GM21447 (cell line): Measurements from ENCODE around the gene DUSP8.
A peak's percentile ranks its signal among the peaks of the same experiment; 100 is the strongest.
"Not testable (repeated sequence)": the region's sequence is repeated elsewhere in the genome, so short reads cannot be mapped to it uniquely, and the experiment has no call there.

Experiments
- ATAC-seq: cut with Tn5 transposase; IDR thresholded peaks from one replicate; pipeline ENCODE4 v1.9.1; 2021; ENCODE audit not compliant: unreplicated experiment

The DUSP8 gene

GRCh38 chr11:1572197-1573076 lies at the start of gene DUSP8:
DUSP8 (minus strand) TSS chr11:1572271; CDS start chr11:1565826, 6,445 bp downstream.
- ATAC-seq, result no peak

GRCh38 chr11:1619449-1619848 lies 47.4 kb upstream of the DUSP8 start:
- no peak for ATAC-seq

GRCh38 chr11:1618231-1618630 lies 46.2 kb upstream of the DUSP8 start:
- no peak for ATAC-seq

GRCh38 chr11:1608363-1608762 lies 36.3 kb upstream of the DUSP8 start, which contains the start of gene KRTAP5-3:
KRTAP5-3 (minus strand) TSS chr11:1608463; CDS start chr11:1608385, 78 bp downstream.
- ATAC-seq, result no peak

- ATAC-seq, result not testable (repeated sequence)
Observed at GRCh38 chr11:1607901-1608300, 35.8 kb upstream of the DUSP8 start.

GRCh38 chr11:1607156-1607845 lies 35.2 kb upstream of the DUSP8 start:
- not testable (repeated sequence) for ATAC-seq

GRCh38 chr11:1605923-1606322 lies 33.9 kb upstream of the DUSP8 start:
- ATAC-seq, result peak; percentile 94

GRCh38 chr11:1604711-1605110 lies 32.6 kb upstream of the DUSP8 start:
- no peak for ATAC-seq

GRCh38 chr11:1604181-1604580 lies 32.1 kb upstream of the DUSP8 start:
- ATAC-seq, result no peak

- ATAC-seq, result no peak
Observed at GRCh38 chr11:1603629-1604028, 31.6 kb upstream of the DUSP8 start.

GRCh38 chr11:1601663-1602062 lies 29.6 kb upstream of the DUSP8 start:
- not testable (repeated sequence) for ATAC-seq

- no peak for ATAC-seq
Observed at GRCh38 chr11:1600626-1601025, 28.6 kb upstream of the DUSP8 start.

- no peak for ATAC-seq
Observed at GRCh38 chr11:1598816-1599215, 26.7 kb upstream of the DUSP8 start.

GRCh38 chr11:1598406-1598805 lies 26.3 kb upstream of the DUSP8 start:
- ATAC-seq, result not testable (repeated sequence)

- ATAC-seq, result no peak
Observed at GRCh38 chr11:1597994-1598380, 25.9 kb upstream of the DUSP8 start, which contains the start of gene KRTAP5-2. KRTAP5-2 (minus strand) TSS chr11:1598294; CDS start chr11:1598250, 44 bp downstream.

GRCh38 chr11:1597331-1597993 lies 25.4 kb upstream of the DUSP8 start:
- no peak for ATAC-seq

- not testable (repeated sequence) for ATAC-seq
Observed at GRCh38 chr11:1596576-1597121, 24.6 kb upstream of the DUSP8 start.

GRCh38 chr11:1595994-1596575 lies 24.0 kb upstream of the DUSP8 start:
- ATAC-seq, result not testable (repeated sequence)

- ATAC-seq, result no peak
Observed at GRCh38 chr11:1592628-1593027, 20.6 kb upstream of the DUSP8 start.

- no peak for ATAC-seq
Observed at GRCh38 chr11:1589996-1590395, 17.9 kb upstream of the DUSP8 start.
